GM12878 (cell line): ENCODE data around the gene KLHL22. TPM values are rescaled to one million over a fixed set of nuclear protein-coding genes. Genes with fewer than 3 reads are reported as not detected.

ENCODE experiments used
- ATAC-seq: fragments of 200-7000 bp; cut with Tn5 transposase; 3 replicates; pipeline ENCODE4 v1.9.1; 2020; ENCODE audit warnings: mild to moderate bottlenecking, moderate library complexity
- BruUV-seq: library from RNA; stranded (reverse); fragments of 400-500 nt; replicated peaks from 2 replicates; lab custom pipeline; 2021; lab: Mats Ljungman, UMichigan
- CTCF ChIA-PET: fragments of 300-600 bp; sonication (Branson Sonifier 250); formaldehyde crosslinking; extraction: SDS; loops from one replicate; lab custom pipeline; 2021; ENCODE audit warnings: inconsistent platforms; lab: Yijun Ruan, JAX
- POLR2A ChIA-PET: fragments of 350-600 bp; formaldehyde crosslinking; extraction: SDS; loops from one replicate; lab custom pipeline; 2021; ENCODE audit warnings: inconsistent platforms; lab: Charles Lee
- RAD21 ChIA-PET: fragments of 300-600 bp; sonication (Branson Sonifier 250); formaldehyde crosslinking; loops from one replicate; lab custom pipeline; 2023; ENCODE audit warnings: antibody characterized with exemption; ENCODE audit not compliant: unreplicated experiment; lab: Charles Lee
- SMC1A ChIA-PET: fragments of 300-600 bp; sonication (Branson Sonifier 250); formaldehyde crosslinking; loops from one replicate; lab custom pipeline; 2023; ENCODE audit not compliant: unreplicated experiment, uncharacterized antibody; lab: Charles Lee
- DNase-seq: peaks from one replicate; pipeline ENCODE4 v3.0.0-alpha.2; 2011; ENCODE audit warnings: low read depth, low spot score
- FAIRE-seq: peaks from 3 replicates; lab custom pipeline; 2011; peaks lifted over from hg19 to GRCh38; lab: Jason Lieb, UNC
- H2AFZ ChIP-seq: 2 replicates; pipeline ENCODE4 v1.6.0; 2011; ENCODE audit warnings: low read depth, low read length, control low read depth; ENCODE audit not compliant: control insufficient read depth
- H3K27ac ChIP-seq: 2 replicates; pipeline ENCODE4 v1.5.1; 2011; ENCODE audit warnings: control low read depth; ENCODE audit not compliant: control insufficient read depth, insufficient read depth
- H3K27me3 ChIP-seq, 2 experiments: replicated peaks in 1 of 2; 2 replicates each; pipeline versions ENCODE4 v1.6.0 to v1.6.1; 2011; ENCODE audit warnings: low read length in 1 of 2; ENCODE audit not compliant: control insufficient read depth in 2 of 2, insufficient read depth in 2 of 2
- H3K36me3 ChIP-seq, 2 experiments: 2 replicates each; pipeline ENCODE4 v1.5.1; 2011; ENCODE audit warnings: low read length in 1 of 2; ENCODE audit not compliant: control insufficient read depth in 2 of 2, insufficient read depth in 2 of 2
- H3K4me1 ChIP-seq: 2 replicates; pipeline ENCODE4 v1.6.1; 2011; ENCODE audit warnings: mild to moderate bottlenecking, low read length, moderate library complexity, mixed read lengths; ENCODE audit not compliant: control insufficient read depth, insufficient read depth
- H3K4me2 ChIP-seq: 2 replicates; pipeline ENCODE4 v1.6.0; 2011; ENCODE audit warnings: control low read depth; ENCODE audit not compliant: control insufficient read depth, insufficient read depth
- H3K4me3 ChIP-seq: fragments of 200-600 bp; sonication (generic); 2 replicates; pipeline ENCODE4 v1.5.1; 2016
- H3K79me2 ChIP-seq: 2 replicates; pipeline ENCODE4 v1.6.0; 2011; ENCODE audit warnings: low read length; ENCODE audit not compliant: control insufficient read depth, insufficient read depth
- H3K9ac ChIP-seq: 2 replicates; pipeline ENCODE4 v1.8.0; 2011; ENCODE audit warnings: low read length, control low read depth, mixed read lengths; ENCODE audit not compliant: control insufficient read depth, insufficient read depth
- H3K9me3 ChIP-seq: replicated peaks from 3 replicates; pipeline ENCODE4 v1.5.1; 2011; ENCODE audit warnings: mild to moderate bottlenecking, low read length; ENCODE audit not compliant: control insufficient read depth, insufficient read depth
- H4K20me1 ChIP-seq: 2 replicates; pipeline ENCODE4 v1.6.0; 2011; ENCODE audit not compliant: control insufficient read depth, insufficient read depth
- CREM ChIP-seq: IDR thresholded peaks from 2 replicates; pipeline ENCODE4 v1.6.1; 2014; ENCODE audit warnings: antibody characterized with exemption, low read depth
- HDAC2 ChIP-seq: fragments of 200-600 bp; sonication (generic); IDR thresholded peaks from 2 replicates; pipeline ENCODE4 v1.6.1; 2017
- HDGF ChIP-seq: fragments of 450-650 bp; IDR thresholded peaks from 2 replicates; pipeline ENCODE4 v1.6.1; 2016; ENCODE audit warnings: antibody characterized with exemption
- IRF4 ChIP-seq: IDR thresholded peaks from 2 replicates; pipeline ENCODE4 v1.6.1; 2011; ENCODE audit warnings: low read depth, low read length
- JUND ChIP-seq: IDR thresholded peaks from 2 replicates; pipeline ENCODE4 v1.6.1; 2012; ENCODE audit warnings: low read depth, mild to moderate bottlenecking, low read length, improper control_type of control experiment, moderate library complexity
- KLF5 ChIP-seq: fragments of 450-650 bp; IDR thresholded peaks from 2 replicates; pipeline ENCODE4 v1.6.1; 2014; ENCODE audit warnings: mild to moderate bottlenecking; ENCODE audit not compliant: partially characterized antibody
- MYB ChIP-seq: fragments of 150-350 bp; IDR thresholded peaks from 2 replicates; pipeline ENCODE4 v1.6.1; 2014; ENCODE audit warnings: mild to moderate bottlenecking, low read depth, low read length, borderline replicate concordance
- NFXL1 ChIP-seq: fragments of 450-650 bp; IDR thresholded peaks from 2 replicates; pipeline ENCODE4 v1.6.1; 2017; ENCODE audit warnings: antibody characterized with exemption, mild to moderate bottlenecking, borderline replicate concordance
- PML ChIP-seq: IDR thresholded peaks from 2 replicates; pipeline ENCODE4 v1.6.1; 2012; ENCODE audit warnings: low read length, inconsistent platforms
- RELA ChIP-seq: fragments of 450-650 bp; IDR thresholded peaks from 2 replicates; pipeline ENCODE4 v1.8.0; 2014; ENCODE audit warnings: borderline replicate concordance; ENCODE audit not compliant: partially characterized antibody
- SMC3 ChIP-seq: IDR thresholded peaks from 2 replicates; pipeline ENCODE4 v1.6.1; 2011; ENCODE audit warnings: low read length, improper control_type of control experiment, borderline replicate concordance
- SP1 ChIP-seq: IDR thresholded peaks from one replicate; pipeline ENCODE4 v1.6.1; 2011; ENCODE audit warnings: low read depth, low read length
- SRF ChIP-seq, 2 experiments: IDR thresholded peaks; 2 replicates each; pipeline ENCODE4 v1.6.1; 2011; ENCODE audit warnings: low read depth in 2 of 2, low read length in 2 of 2, mild to moderate bottlenecking in 1 of 2, moderate library complexity in 1 of 2
- STAT1 ChIP-seq: fragments of 450-650 bp; conservative IDR thresholded peaks from 2 replicates; pipeline ENCODE4 v1.6.1; 2014; ENCODE audit warnings: antibody characterized with exemption, mild to moderate bottlenecking
- STAT3 ChIP-seq: IDR thresholded peaks from 2 replicates; pipeline ENCODE4 v1.6.1; 2011; ENCODE audit warnings: low read depth, low read length, improper control_type of control experiment
- ZNF24 ChIP-seq: fragments of 450-650 bp; IDR thresholded peaks from 2 replicates; pipeline ENCODE4 v1.6.1; 2017; ENCODE audit warnings: antibody characterized with exemption, mild to moderate bottlenecking
- ZNF384 ChIP-seq: IDR thresholded peaks from 2 replicates; pipeline ENCODE4 v1.6.1; 2012; ENCODE audit warnings: low read depth, mild to moderate bottlenecking, low read length, improper control_type of control experiment, borderline replicate concordance
- ZNF622 ChIP-seq: fragments of 450-650 bp; IDR thresholded peaks from 2 replicates; pipeline ENCODE4 v1.6.1; 2017; ENCODE audit warnings: mild to moderate bottlenecking, inconsistent platforms
- WGBS: methylation state at CpG from one replicate; pipeline ENCODE4 v1.1.6; 2016; ENCODE audit warnings: low lambda C conversion rate; ENCODE audit not compliant: insufficient replicate concordance, insufficient coverage; ENCODE audit errors: missing lambda C conversion rate; 5-methylcytosine and 5-hydroxymethylcytosine counted together
- in situ Hi-C: fragments of 300-500 bp; cut with MboI; formaldehyde crosslinking; loops from 9 replicates; pipeline ENCODE4 v1.14.3; 2018; ENCODE audit warnings: mixed read lengths
- intact Hi-C: fragments of 100-400 bp; cut with micrococcal nuclease; formaldehyde crosslinking; loops from one replicate; pipeline ENCODE4 v1.14.2; 2022; ENCODE audit not compliant: unreplicated experiment
- polyA plus RNA-seq, 11 experiments: library from polyadenylated mRNA; depleted of rRNA in 4 of 11; unstranded in 6 of 11; stranded (reverse) in 5 of 11; fragments of >200 nt; fragmentation: Nextera tagmentation in 4 of 11; fragmentation: Illumina TruSeq in 1 of 11; extraction: Ambion mirVana in 4 of 11; extraction: Trizol in 1 of 11; gene quantifications; 1 replicate in 1 of 11; 2 replicates in 10 of 11; pipeline versions ENCODE4 v1.2.1 to v1.2.3, GENCODE V29; 2011 to 2016; ENCODE audit warnings: inconsistent platforms in 2 of 11, missing spikeins in 2 of 11, low read depth in 1 of 11
- total RNA-seq, 4 experiments: library from RNA; depleted of rRNA in 3 of 4; stranded (reverse); fragments of >200 nt in 3 of 4; fragmentation: Illumina TruSeq in 1 of 4; extraction: Trizol in 1 of 4; gene quantifications; 2 replicates each; pipeline versions ENCODE4 v1.2.1 to v1.2.3, GENCODE V29; 2013 to 2021
- TF ChIP-seq, protein P1 (sequence below): fragments of 450-650 bp; IDR thresholded peaks from 2 replicates; pipeline ENCODE4 v1.6.1; 2017; ENCODE audit warnings: mild to moderate bottlenecking
- TF ChIP-seq, protein P2 (sequence below): IDR thresholded peaks from 2 replicates; pipeline ENCODE4 v1.6.1; 2011; ENCODE audit warnings: borderline replicate concordance, low read depth, mild to moderate bottlenecking, moderate library complexity, low read length; ENCODE audit not compliant: insufficient read depth, poor library complexity, severe bottlenecking

Gene KLHL22
- total and polyA plus RNA-seq, 10 of the 15 experiments (the other 5 are each of a cell fraction or from before 2014, with no cell fraction given) = 0.06 to 22.1 (median 14.2) TPM

DNA sequence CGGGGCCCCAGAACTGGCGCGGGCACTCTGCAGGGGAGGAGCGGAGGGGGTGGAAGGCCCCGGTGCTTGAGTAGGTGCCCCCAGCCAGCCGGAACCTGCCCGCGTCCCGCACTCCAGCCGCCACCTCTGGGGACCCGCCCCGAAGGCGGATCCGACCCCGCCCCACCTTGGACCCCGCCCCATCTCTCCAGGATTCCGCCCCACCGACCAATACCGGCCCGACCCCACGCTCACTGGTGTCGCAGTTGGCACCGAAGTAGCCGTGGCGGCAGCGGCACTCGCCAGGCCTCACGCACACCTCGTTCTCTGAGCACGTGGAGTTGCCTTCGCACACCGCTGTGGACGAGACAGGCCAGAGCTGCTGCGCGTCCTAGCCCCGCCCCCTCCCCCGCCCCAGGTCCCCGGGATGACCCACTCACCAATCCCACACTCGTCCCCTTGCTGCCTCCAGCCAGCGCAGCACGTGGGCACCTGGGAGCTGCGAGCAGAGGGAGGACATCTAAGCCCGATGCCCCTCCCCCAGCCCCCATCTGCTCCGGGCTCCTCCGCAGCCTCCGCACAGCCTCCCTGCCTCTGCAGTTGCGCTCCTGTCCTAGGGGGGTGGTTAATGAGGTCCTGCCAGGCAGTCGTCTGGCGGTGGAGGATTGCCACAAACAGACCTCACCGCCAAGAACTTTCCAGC is 63.9 kb downstream of the KLHL22 start:
- SMC1A ChIA-PET = no interaction called here
- CTCF ChIA-PET = no interaction called here
- H3K27me3 ChIP-seq = peaks cover 5 to 23% of the 10 kb centered on the region in 2 experiments
- no peaks in the 10 kb centered on the region for H3K79me2 ChIP-seq
- 42% methylated on average over 36 of the region's 50 CpGs for WGBS
- H3K9ac ChIP-seq = no peak overlapping the region
- POLR2A ChIA-PET = no interaction called here
- H3K9me3 ChIP-seq = no peaks in the 10 kb centered on the region
- no peak overlapping the region for H3K27ac ChIP-seq
- TF ChIP-seq, protein P1, sequence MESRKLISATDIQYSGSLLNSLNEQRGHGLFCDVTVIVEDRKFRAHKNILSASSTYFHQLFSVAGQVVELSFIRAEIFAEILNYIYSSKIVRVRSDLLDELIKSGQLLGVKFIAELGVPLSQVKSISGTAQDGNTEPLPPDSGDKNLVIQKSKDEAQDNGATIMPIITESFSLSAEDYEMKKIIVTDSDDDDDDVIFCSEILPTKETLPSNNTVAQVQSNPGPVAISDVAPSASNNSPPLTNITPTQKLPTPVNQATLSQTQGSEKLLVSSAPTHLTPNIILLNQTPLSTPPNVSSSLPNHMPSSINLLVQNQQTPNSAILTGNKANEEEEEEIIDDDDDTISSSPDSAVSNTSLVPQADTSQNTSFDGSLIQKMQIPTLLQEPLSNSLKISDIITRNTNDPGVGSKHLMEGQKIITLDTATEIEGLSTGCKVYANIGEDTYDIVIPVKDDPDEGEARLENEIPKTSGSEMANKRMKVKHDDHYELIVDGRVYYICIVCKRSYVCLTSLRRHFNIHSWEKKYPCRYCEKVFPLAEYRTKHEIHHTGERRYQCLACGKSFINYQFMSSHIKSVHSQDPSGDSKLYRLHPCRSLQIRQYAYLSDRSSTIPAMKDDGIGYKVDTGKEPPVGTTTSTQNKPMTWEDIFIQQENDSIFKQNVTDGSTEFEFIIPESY = no peak
- no peak for TF ChIP-seq ZNF622
- TF ChIP-seq PML = no peak
- no peak for TF ChIP-seq STAT3
- no peak for TF ChIP-seq CREM
- no peak for TF ChIP-seq HDAC2
- no peak for TF ChIP-seq STAT1
- TF ChIP-seq MYB = no peak
- TF ChIP-seq JUND = no peak
- no peak for TF ChIP-seq IRF4
- TF ChIP-seq KLF5 = no peak
- TF ChIP-seq ZNF384 = no peak
- no peak for TF ChIP-seq NFXL1
- no peak for TF ChIP-seq SP1
- TF ChIP-seq RELA = no peak
- TF ChIP-seq SMC3 = no peak
- TF ChIP-seq SRF (IDR thresholded peaks at IDR 0.05; ENCODE audit: low read depth in 2 of 2, low read length in 2 of 2) = no peak
- no peak for TF ChIP-seq ZNF24
- TF ChIP-seq HDGF = no peak
- TF ChIP-seq, protein P2, sequence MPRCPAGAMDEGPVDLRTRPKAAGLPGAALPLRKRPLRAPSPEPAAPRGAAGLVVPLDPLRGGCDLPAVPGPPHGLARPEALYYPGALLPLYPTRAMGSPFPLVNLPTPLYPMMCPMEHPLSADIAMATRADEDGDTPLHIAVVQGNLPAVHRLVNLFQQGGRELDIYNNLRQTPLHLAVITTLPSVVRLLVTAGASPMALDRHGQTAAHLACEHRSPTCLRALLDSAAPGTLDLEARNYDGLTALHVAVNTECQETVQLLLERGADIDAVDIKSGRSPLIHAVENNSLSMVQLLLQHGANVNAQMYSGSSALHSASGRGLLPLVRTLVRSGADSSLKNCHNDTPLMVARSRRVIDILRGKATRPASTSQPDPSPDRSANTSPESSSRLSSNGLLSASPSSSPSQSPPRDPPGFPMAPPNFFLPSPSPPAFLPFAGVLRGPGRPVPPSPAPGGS = no peak
- no peaks in the 10 kb centered on the region; the same call in 1 of the 2 replicates for H4K20me1 ChIP-seq
- in situ Hi-C loops = no loop called here
- no peaks in the 10 kb centered on the region for H3K36me3 ChIP-seq
- no peak overlapping the region for H2AFZ ChIP-seq
- intact Hi-C loops = no loop called here
- FAIRE-seq = no peak
- no TSS peak for BruUV-seq
- H3K4me2 ChIP-seq = no peak overlapping the region
- H3K4me3 ChIP-seq = no peak overlapping the region
- RAD21 ChIA-PET = no interaction called here
- DNase-seq = no peak
- no peak for ATAC-seq
- H3K4me1 ChIP-seq = peaks cover 8% of the 10 kb centered on the region
